Measurements from ENCODE around the gene TLE2.

TLE2 gene

DNA sequence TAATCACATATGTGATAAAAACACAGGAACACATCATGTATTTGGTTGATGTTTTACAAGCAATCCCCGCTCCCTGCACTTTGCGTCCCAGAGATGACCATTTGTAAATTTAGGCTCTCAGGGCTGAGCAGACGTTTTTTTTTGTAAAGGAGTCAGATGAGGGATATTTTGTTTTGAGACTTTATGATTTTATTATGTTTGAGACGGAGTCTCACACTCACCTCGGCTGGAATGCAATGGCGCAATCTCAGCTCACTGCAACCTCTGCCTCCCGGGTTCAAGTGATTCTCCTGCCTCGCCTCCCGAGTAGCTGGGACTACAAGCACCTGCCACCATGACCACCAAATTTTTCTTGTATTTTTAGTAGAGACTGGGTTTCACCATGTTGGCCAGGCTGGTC, 50.3 kb downstream of the TLE2 start:
- TF ChIP-seq, protein P1, sequence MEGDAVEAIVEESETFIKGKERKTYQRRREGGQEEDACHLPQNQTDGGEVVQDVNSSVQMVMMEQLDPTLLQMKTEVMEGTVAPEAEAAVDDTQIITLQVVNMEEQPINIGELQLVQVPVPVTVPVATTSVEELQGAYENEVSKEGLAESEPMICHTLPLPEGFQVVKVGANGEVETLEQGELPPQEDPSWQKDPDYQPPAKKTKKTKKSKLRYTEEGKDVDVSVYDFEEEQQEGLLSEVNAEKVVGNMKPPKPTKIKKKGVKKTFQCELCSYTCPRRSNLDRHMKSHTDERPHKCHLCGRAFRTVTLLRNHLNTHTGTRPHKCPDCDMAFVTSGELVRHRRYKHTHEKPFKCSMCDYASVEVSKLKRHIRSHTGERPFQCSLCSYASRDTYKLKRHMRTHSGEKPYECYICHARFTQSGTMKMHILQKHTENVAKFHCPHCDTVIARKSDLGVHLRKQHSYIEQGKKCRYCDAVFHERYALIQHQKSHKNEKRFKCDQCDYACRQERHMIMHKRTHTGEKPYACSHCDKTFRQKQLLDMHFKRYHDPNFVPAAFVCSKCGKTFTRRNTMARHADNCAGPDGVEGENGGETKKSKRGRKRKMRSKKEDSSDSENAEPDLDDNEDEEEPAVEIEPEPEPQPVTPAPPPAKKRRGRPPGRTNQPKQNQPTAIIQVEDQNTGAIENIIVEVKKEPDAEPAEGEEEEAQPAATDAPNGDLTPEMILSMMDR (conservative IDR thresholded peaks at IDR 0.05; ENCODE audit: control insufficient read depth, insufficient read depth, low read depth, low read length): no peak
- DNase-seq (ENCODE audit: low read depth): no peak
- no peak overlapping the region for H3K4me3 ChIP-seq (ENCODE audit: control insufficient read depth, low read depth, low read length)

DNA sequence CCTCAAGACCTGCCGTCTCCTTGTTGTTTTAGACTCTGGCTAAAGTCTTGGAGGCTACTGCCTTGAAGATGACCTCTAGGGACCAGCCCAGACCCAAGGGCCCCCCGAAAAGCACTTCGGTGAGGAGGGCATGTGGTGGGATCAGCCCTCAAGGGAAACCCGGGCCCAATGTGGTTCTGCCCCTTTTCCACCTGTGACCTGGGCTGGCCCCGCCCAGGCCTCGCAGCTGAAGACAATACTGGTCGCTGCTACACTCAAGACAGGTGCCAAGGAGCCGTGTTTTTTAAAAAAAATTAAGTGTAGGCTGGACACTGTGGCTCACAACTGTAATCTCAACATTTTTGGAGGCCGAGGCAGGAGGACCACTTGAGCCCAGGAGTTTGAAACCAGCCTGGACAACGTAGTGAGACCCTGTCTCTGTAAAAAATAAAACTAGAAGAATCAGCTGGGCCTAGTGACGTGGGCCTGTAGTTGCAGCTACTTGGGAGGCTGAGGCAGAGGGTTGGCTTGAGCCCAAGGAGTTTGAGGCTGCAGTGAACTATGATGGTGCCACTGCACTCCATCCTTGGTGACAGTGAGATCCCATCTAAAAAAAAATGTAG, 50.8 kb downstream of the TLE2 start:
- DNase-seq (ENCODE audit: low read depth): no peak
- H3K4me3 ChIP-seq (ENCODE audit: control insufficient read depth, low read depth, low read length): no peak overlapping the region
- TF ChIP-seq, protein P1 (conservative IDR thresholded peaks at IDR 0.05; ENCODE audit: control insufficient read depth, insufficient read depth, low read depth, low read length): no peak

DNA sequence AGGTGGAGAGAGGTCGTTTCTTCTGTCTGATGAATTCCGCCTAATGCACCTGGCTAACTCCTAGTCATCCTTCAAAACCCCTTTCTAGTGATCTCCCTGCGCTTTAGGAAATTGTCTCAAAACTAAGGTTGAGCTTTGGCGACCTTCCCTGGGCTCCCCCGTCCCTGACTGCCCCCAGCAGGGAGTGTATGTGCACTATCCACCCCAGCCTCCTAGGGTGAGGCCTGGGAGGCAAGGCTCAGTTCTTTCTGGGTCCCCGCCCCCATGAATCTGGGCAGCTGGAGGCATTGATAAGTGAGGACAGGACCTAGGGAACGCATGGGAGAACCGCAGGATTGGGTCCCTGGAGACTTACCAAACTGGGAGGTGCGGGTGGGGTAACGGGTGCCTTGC, 51.3 kb downstream of the TLE2 start:
- no peak for DNase-seq (ENCODE audit: low read depth)
- TF ChIP-seq, protein P1 (conservative IDR thresholded peaks at IDR 0.05; ENCODE audit: control insufficient read depth, insufficient read depth, low read depth, low read length): no peak

DNA sequence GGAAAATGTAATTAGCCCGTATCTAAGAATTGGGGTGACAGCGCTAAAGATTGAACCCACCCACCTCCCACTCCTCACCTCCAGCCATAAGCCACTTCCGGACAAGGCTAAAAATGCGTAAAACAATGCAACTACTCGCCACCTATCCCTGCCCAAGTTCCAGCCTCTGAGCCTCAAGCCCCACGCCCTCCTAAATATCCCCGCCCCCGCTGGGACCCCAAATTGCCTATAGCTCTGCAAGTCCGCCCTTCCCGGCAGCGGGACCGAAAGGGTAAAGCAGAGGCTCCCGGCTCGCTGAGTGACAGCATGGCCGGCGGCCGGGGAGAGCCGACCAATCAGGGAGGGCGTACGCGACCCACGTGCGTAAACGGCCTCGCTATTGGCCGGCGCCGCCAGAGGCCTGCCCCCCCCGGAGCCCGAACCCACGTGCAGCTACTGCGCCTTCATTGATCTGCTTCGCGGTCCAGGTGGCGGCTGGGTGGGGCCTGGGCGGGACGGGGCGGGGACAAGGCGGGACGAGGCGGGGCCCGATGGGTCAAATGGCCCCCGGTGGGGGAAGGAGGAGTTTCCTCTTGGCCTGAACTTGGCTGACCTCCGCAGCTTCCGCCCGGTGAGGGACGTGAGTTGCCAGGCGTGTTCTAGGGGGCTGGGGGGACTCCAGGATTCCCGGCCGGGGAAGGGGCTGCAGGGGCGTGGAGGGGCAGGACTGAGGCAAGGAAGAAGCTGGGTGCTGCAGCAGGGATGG, 51.9 kb downstream of the TLE2 start, which contains the start of gene TLE6:
Gene TLE6, plus strand, starts transcription at position 564 of the 745 bp plus-strand sequence. CDS start 670 bp downstream, outside the sequence.
- H3K4me3 ChIP-seq (ENCODE audit: control insufficient read depth, low read depth, low read length): peak within 1 kb of the TSS; percentile 54
- TF ChIP-seq, protein P1 (conservative IDR thresholded peaks at IDR 0.05; ENCODE audit: control insufficient read depth, insufficient read depth, low read depth, low read length): no peak
- DNase-seq (ENCODE audit: low read depth): peak; percentile 89

More for the DNA sequence above, 51.3 kb downstream of the TLE2 start:
- H3K4me3 ChIP-seq (ENCODE audit: control insufficient read depth, low read depth, low read length): peak overlapping the region; percentile 12

DNA sequence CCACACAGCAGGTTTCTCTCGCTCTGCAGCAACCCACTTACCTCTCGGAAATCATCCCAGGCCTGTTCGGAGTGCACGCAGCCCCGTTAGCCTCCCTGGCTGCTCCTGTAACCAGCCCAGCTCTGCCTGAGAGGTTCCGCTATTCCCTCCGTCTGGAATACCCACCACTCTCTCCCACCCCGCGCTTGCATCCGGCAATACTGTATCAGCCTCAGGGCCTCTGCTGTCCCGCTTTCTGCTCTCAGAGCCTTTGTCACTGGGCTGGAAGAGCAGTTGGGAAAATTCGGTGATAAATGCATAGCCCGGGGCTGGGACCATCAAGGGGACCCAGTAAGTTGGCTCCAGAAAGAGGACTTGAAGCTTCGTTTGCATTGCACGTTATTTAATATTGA, 52.5 kb downstream of the TLE2 start:
- H3K4me3 ChIP-seq (ENCODE audit: control insufficient read depth, low read depth, low read length): peak overlapping the region; percentile 54
- TF ChIP-seq, protein P1 (conservative IDR thresholded peaks at IDR 0.05; ENCODE audit: control insufficient read depth, insufficient read depth, low read depth, low read length): no peak
- DNase-seq (ENCODE audit: low read depth): no peak

DNA sequence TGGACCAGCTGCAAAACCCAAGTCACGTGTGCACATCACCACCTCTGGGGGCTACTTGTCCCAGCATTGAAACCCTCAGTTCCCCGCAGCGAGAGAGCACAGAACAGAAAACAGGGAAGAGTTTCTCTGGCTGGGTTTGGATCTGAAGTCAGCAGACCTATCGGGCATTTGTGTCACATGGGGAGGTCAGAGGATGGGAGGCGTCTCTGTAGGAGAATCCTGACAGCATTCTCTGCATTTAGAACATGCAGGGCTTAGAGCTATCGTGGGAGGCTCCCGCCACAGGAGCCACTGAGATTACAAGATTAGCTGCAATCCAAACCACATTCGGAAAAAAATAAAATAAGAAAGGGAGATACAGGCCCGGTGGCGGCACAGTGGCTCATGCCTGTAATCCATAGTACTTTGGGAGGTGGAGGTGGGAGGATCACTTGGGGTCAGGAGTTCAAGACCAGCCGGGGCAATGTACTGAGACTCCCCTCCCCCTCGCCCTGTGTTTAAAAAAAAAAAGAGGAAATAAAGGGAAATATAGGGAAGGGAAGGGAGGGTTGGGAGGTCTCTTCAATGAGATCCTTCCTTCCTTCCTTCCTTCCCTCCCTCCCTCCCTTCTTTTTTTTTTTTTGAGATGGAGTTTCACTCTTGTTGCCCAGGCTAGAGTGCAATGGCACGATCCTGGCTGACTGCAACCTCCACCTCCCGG, 54.6 kb downstream of the TLE2 start:
- peak; percentile 36 for DNase-seq (ENCODE audit: low read depth)
- TF ChIP-seq, protein P1 (conservative IDR thresholded peaks at IDR 0.05; ENCODE audit: control insufficient read depth, insufficient read depth, low read depth, low read length): no peak
- H3K4me3 ChIP-seq (ENCODE audit: control insufficient read depth, low read depth, low read length): no peak overlapping the region

Measured in fibroblast of mammary gland (primary cell).